ENCODE measurements around the gene PCDHGA4.

Gene PCDHGA4

GRCh38 chr5:141363952-141364660 lies 9.3 kb downstream of the PCDHGA4 start, which contains the start of gene PCDHGA5:
TSS of gene PCDHGA5 (plus strand) at chr5:141364162. CDS start at chr5:141364331, 169 bp downstream.
- DNase-seq (ENCODE audit: low read depth) = no peak
- TF ChIP-seq CTCF (IDR thresholded peaks at IDR 0.05; ENCODE audit: low read depth, low read length, missing control alignments) = no peak
- H3K4me3 ChIP-seq (ENCODE audit: low read depth, low read length) = no peak within 1 kb of the TSS

- no peak overlapping the region for H3K4me3 ChIP-seq (ENCODE audit: low read depth, low read length)
- no peak for TF ChIP-seq CTCF (IDR thresholded peaks at IDR 0.05; ENCODE audit: low read depth, low read length, missing control alignments)
- DNase-seq (ENCODE audit: low read depth) = no peak
Measured at GRCh38 chr5:141366016-141366896, 11.4 kb downstream of the PCDHGA4 start.

- peak within 1 kb of the TSS; percentile 58 for H3K4me3 ChIP-seq (ENCODE audit: low read depth, low read length)
- TF ChIP-seq CTCF (IDR thresholded peaks at IDR 0.05; ENCODE audit: low read depth, low read length, missing control alignments) = peak; percentile 72
- DNase-seq (ENCODE audit: low read depth) = peak; percentile 60
Measured at GRCh38 chr5:141369994-141370848, 15.4 kb downstream of the PCDHGA4 start, which contains the start of gene PCDHGB3. TSS of gene PCDHGB3 (plus strand) at chr5:141370242. CDS start at chr5:141370395, 153 bp downstream.

- no peak for DNase-seq (ENCODE audit: low read depth)
- no peak for TF ChIP-seq CTCF (IDR thresholded peaks at IDR 0.05; ENCODE audit: low read depth, low read length, missing control alignments)
- H3K4me3 ChIP-seq (ENCODE audit: low read depth, low read length) = no peak overlapping the region
Measured at GRCh38 chr5:141371572-141372475, 17.0 kb downstream of the PCDHGA4 start.

- peak; percentile 23 for TF ChIP-seq CTCF (IDR thresholded peaks at IDR 0.05; ENCODE audit: low read depth, low read length, missing control alignments)
- H3K4me3 ChIP-seq (ENCODE audit: low read depth, low read length) = no peak within 1 kb of the TSS
Measured at GRCh38 chr5:141373673-141374317, 19.0 kb downstream of the PCDHGA4 start, which contains the start of gene PCDHGA6. TSS of gene PCDHGA6 (plus strand) at chr5:141373891. CDS start at chr5:141374084, 193 bp downstream.

More at GRCh38 chr5:141373673-141374317, 19.0 kb downstream of the PCDHGA4 start, which contains the start of gene PCDHGA6:
- DNase-seq (ENCODE audit: low read depth) = no peak
